Omental fat pad (tissue), 4 donors: ENCODE measurements around the gene RNF144A. TPM values are rescaled to one million over a fixed set of nuclear protein-coding genes. Genes with fewer than 3 reads are reported as not detected.

Experiments
- ATAC-seq: fragments of 150-250 bp; one replicate; pipeline ENCODE4 v1.9.1; 2016; ENCODE audit warnings: mild to moderate bottlenecking, moderate library complexity; ENCODE audit not compliant: low FRiP score
- DNase-seq: peaks from one replicate; pipeline ENCODE4 v3.0.0-alpha.2; 2019; ENCODE audit warnings: low spot score
- total RNA-seq, 4 donors: library from RNA; depleted of rRNA; stranded (reverse); fragments of >200 nt; gene quantifications; one replicate each; pipeline ENCODE4 v1.1.0, GENCODE V29; 2016
- TF ChIP-seq, protein P1 (sequence below), 3 donors: fragments of 450-650 bp; IDR thresholded peaks; one replicate each; pipeline ENCODE4 v1.5.1; 2016 to 2017; ENCODE audit warnings: antibody characterized with exemption in 3 of 3, mild to moderate bottlenecking in 3 of 3, moderate library complexity in 2 of 3

The RNF144A gene
- total RNA-seq, 4 donors from 2014 or later, result 12.6 to 39.9 (median 16.3) TPM

DNA sequence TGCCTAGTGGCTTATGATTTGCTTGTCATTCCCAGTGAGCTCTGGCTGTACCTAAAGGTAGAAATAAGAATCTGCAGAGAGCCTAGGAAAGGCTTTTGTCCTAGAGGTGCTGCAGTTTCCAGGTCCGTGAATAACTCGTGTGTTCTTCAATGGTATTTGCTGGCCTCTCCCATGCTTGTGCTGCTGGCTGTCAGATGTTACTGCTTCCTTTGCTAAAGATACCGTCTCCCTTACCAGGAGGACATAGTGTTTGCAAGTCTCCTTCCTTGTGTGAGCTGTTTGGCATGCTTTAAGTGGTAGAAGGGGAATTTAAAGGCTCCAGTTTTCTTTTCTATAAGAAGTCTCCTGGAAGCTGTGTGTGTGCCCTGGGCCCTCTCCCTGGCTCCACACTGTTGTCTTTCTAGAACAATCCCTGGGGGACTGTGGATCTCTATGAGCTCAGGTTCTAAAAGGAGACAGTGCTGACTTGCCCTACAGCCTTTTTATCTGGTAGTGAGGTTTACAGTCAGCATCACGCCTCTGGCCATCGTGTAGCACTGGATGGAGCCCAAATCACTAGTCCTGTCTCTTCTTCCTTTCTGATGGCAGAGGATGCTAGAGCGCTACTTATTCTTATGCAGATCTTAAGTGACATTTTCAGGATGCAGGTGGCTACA lies 65.8 kb downstream of the RNF144A start:
- no peak for DNase-seq
- TF ChIP-seq, protein P1, sequence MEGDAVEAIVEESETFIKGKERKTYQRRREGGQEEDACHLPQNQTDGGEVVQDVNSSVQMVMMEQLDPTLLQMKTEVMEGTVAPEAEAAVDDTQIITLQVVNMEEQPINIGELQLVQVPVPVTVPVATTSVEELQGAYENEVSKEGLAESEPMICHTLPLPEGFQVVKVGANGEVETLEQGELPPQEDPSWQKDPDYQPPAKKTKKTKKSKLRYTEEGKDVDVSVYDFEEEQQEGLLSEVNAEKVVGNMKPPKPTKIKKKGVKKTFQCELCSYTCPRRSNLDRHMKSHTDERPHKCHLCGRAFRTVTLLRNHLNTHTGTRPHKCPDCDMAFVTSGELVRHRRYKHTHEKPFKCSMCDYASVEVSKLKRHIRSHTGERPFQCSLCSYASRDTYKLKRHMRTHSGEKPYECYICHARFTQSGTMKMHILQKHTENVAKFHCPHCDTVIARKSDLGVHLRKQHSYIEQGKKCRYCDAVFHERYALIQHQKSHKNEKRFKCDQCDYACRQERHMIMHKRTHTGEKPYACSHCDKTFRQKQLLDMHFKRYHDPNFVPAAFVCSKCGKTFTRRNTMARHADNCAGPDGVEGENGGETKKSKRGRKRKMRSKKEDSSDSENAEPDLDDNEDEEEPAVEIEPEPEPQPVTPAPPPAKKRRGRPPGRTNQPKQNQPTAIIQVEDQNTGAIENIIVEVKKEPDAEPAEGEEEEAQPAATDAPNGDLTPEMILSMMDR (IDR thresholded peaks at IDR 0.05), result no peak
- no peak for ATAC-seq

DNA sequence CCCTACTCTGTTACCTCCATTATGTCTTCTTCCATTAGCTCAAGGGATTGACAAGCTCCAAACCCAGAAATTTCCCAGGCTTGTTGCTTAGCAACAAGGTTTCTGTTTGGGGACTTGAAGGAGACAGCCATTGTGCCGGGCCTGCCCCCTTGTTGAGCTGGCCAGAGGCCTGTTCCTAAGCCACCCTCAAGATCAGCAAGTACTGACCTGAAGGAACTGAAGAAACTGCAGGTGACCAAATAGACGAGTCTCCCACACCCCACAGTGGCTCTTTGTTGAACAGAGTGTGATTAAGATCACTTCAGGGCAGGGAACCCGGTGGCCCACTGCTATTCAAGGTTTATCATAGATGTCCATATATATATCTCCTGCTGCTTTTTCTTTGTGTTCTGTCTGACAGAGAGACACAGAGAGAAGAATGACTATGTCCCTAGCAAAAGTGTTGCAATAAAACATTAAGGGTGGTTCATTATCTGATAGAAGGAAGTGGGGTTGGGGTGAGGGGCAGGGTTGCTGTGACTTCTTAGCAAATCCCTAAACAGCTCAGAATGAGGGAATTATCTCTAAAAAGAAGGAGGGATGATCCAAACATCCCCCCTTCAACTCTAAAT lies 69.2 kb downstream of the RNF144A start:
- DNase-seq, result no peak
- ATAC-seq, result no peak
- TF ChIP-seq, protein P1 (IDR thresholded peaks at IDR 0.05), result no peak

DNA sequence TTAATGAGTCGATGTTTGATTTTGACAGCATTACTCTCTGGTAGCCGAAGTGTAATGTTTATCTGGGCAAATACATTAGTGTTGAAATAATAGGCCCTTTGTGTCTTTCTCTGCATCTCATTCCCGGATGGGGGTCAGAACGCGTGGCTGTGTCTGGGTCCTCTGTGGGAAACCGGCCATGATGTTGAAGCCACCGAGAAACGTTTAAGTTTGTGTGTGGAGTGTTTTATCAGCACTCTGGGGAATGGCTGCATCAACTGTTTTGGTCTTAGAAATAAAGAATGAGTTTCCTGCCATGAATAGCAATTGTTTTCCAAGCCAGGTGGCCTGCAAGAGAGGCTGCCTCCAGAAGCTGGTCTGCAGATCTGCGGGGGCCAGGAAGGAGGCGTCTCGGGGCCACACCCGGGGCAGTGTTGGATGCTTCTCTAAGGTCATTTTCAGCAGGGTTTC lies 69.7 kb downstream of the RNF144A start:
- ATAC-seq, result no peak
- DNase-seq, result no peak
- TF ChIP-seq, protein P1 (IDR thresholded peaks at IDR 0.05), result no peak

DNA sequence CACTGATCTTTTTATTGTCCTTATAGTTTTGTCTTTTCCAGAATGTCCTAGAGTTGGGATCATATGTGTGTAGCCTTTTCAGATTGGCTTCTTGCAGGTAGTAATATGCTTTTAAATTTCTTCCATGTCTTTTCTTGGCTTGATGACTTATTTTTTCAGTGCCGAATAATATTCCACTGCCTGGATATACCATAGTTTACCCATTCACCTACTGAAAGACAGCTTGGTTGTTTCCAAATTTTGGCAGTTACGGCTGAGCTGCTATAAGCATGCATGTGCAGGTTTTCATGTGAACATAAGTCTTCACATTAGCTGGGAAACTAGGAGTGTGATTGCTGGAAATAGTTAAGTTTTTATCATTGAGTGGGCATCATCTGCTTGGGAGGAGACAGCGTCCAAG lies 73.7 kb downstream of the RNF144A start:
- ATAC-seq, result no peak
- no peak for DNase-seq
- TF ChIP-seq, protein P1 (IDR thresholded peaks at IDR 0.05), result no peak

DNA sequence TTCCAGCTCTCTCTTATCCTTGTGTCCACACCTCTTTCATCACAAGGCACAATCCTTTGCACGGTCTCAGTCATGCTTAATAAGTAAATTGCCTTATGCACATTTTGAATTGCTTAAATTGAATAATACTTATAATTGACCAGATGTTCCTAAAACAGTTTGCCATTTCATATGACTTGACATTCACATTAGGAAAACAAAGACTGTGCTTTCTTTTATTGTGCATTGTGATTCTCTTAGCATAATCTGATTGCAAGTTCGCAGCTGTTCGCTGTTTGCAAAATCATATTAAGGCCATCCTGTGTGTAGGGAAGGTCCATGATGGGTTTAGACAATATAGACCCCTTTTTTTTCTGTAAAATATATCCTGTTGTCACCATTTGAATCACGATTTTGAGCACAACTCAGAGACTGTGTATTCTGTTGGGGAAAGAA lies 75.6 kb downstream of the RNF144A start:
- ATAC-seq (no peak), DNase-seq (no peak)
- TF ChIP-seq, protein P1 (IDR thresholded peaks at IDR 0.05), result no peak

DNA sequence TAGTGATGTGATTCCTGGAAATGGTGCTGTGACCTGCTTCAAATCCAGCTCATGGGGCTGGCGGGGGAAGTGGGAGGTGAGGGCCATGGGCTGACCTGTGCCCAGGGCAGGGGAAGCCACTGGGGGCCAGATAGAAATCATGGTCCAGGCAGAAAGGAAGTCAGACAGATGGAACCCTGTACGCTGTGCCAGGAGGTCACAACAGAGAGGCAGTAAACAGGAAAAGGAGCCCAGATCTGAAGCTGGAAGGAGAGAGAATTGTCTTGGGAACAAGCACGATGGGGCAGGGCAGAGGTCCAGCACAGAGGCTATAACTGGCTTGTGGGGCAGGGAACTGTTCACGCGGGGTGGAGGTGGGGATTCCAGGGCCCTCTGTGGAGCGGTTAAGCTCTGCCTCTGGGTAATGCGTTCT lies 76.0 kb downstream of the RNF144A start:
- no peak for DNase-seq
- TF ChIP-seq, protein P1 (IDR thresholded peaks at IDR 0.05), result no peak
- no peak for ATAC-seq

DNA sequence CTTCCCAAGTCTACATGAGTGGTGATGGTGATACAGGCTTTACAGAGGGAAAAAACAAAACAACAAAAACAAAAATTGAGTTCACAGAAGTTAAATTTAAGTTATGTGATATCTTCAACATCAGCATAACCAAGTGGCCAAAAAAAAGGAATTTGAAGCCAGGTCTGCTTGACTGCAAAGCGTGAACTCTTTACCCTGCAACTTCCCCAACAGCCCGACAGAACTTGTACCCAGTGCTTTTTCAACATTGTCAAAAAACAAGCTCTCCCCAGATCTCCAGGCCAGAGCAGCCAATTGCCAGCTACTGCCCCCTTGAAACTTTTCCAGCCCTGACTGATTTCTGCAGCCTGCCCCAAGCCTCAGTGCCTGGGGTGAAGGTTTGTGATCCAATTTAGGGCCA lies 76.7 kb downstream of the RNF144A start:
- ATAC-seq (no peak), DNase-seq (no peak)
- TF ChIP-seq, protein P1 (IDR thresholded peaks at IDR 0.05), result no peak
